ENCODE measurements around the gene MOCS3. TPM values are rescaled to one million over a fixed set of nuclear protein-coding genes. Genes with fewer than 3 reads are reported as not detected.

Gene MOCS3
- polyA plus RNA-seq, 2 of the 4 experiments (the other 2 are of a cell fraction) = 4.8 to 5.7 TPM

GRCh38 chr20:50911030-50911429, 47.6 kb upstream of the MOCS3 start (continued):
- no peak for TF ChIP-seq MYC (IDR thresholded peaks at IDR 0.05; ENCODE audit: borderline replicate concordance, low read length)

DNA sequence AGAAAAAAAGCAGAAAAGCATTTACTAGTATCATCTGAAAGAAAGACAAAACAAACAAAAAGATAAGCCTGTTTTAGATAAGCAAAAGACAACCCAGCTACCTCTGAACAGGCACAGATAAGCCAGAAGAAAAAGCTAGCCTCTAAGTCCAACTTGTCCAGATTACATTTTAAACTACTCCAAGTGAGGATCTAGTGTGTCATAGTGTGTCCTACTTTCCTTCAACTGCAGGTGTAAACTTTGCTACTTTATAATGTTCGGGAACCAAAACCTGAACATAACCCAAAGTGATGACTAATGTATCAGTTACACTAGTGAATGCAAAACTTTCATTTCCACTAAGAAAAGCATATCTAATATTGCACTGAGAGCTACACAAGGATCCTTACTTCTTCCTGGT, 46.9 kb upstream of the MOCS3 start:
- H3K4me3 ChIP-seq = no peak overlapping the region
- no peak for DNase-seq (ENCODE audit: low read depth in 1 of 2, low spot score in 1 of 2)
- H3K9me3 ChIP-seq = no peaks in the 10 kb centered on the region
- POLR2A ChIA-PET = interaction anchor here (0.7 kb wide), 1 partner anchor 20 kb away, joined by 4 read pairs; the partner anchor contains the start of gene ADNP
- TF ChIP-seq RARB (CRISPR knock-in tag; IDR thresholded peaks at IDR 0.05) (no peak), GATA3 (IDR thresholded peaks at IDR 0.05; ENCODE audit: borderline replicate concordance) (no peak), HOXB13 (CRISPR knock-in tag; IDR thresholded peaks at IDR 0.05; ENCODE audit: low read depth) (no peak), RNF2 (IDR thresholded peaks at IDR 0.05; ENCODE audit: borderline replicate concordance, low read depth) (no peak), BHLHE40 (IDR thresholded peaks at IDR 0.05; ENCODE audit: low read depth, low read length) (no peak), JUN (IDR thresholded peaks at IDR 0.05) (no peak), SMC3 (IDR thresholded peaks at IDR 0.05) (no peak), MAX (IDR thresholded peaks at IDR 0.05) (no peak), ZC3H11A (IDR thresholded peaks at IDR 0.05) (no peak), RCOR1 (IDR thresholded peaks at IDR 0.05; ENCODE audit: low read depth, low read length) (no peak), NFE2L2 (conservative IDR thresholded peaks at IDR 0.05; ENCODE audit: low read length) (no peak), CBX8 (IDR thresholded peaks at IDR 0.05) (no peak), MAZ (IDR thresholded peaks at IDR 0.05; ENCODE audit: borderline replicate concordance, low read depth, low read length) (no peak)
- TF ChIP-seq, protein P1, sequence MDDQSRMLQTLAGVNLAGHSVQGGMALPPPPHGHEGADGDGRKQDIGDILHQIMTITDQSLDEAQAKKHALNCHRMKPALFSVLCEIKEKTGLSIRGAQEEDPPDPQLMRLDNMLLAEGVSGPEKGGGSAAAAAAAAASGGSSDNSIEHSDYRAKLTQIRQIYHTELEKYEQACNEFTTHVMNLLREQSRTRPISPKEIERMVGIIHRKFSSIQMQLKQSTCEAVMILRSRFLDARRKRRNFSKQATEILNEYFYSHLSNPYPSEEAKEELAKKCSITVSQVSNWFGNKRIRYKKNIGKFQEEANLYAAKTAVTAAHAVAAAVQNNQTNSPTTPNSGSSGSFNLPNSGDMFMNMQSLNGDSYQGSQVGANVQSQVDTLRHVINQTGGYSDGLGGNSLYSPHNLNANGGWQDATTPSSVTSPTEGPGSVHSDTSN (IDR thresholded peaks at IDR 0.05) = no peak
- peaks cover 25% of the 10 kb centered on the region for H3K4me1 ChIP-seq
- WGBS (ENCODE audit: missing lambda C conversion rate) = 93% methylated on average over 1 of the region's 1 CpG
- CTCF ChIA-PET = interaction anchor here (0.6 to 18.7 kb wide), 3 partner anchors 18 to 117 kb away, joined by 3 to 167 read pairs (median 4); partner anchors contain the start of gene ADNP
- ATAC-seq = no peak
- no peak for FAIRE-seq
- no peak overlapping the region for H3K27ac ChIP-seq
- no peak overlapping the region for H3K4me2 ChIP-seq

DNA sequence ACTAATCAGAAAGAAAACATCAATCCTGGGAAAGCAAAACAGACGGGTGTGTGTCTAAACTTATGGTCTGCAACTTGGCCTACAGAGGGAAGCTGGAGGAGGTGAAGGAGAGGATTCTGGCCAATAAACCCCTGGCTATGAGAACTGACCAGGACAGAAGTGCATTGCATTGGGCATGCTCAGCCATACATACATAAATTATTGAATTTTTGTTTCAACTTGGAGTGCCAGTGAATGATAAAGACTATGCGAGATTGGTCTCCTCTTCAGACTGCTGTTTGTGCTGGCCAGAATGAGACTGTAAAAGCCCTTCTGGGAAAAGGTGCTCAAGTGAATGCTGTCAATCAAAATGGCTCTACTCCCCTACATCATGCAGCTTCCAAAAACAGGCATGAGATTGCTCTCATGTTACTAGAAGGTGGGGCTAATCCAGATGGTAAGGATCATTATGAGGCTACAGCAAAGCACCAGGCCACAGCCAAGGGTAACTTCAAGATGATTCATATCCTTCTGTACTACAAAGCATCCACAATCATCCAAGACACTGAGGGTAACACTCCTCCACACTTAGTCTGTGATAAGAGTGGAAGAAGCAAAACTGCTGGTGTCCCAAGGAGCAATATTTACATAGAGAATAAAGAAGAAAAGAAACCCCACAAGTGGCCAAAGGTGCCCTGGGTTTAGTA, 44.8 kb upstream of the MOCS3 start:
- TF ChIP-seq JUN (IDR thresholded peaks at IDR 0.05) (no peak), NPAS2 (CRISPR knock-in tag; IDR thresholded peaks at IDR 0.05; ENCODE audit: borderline replicate concordance) (no peak), ZFP36 (IDR thresholded peaks at IDR 0.05; ENCODE audit: borderline replicate concordance, partially characterized antibody) (no peak), KDM5A (IDR thresholded peaks at IDR 0.05) (no peak), CHD2 (IDR thresholded peaks at IDR 0.05; ENCODE audit: low read length, partially characterized antibody) (no peak), TFCP2L1 (CRISPR knock-in tag; IDR thresholded peaks at IDR 0.05) (no peak), USF2 (IDR thresholded peaks at IDR 0.05) (no peak), ESRRA (IDR thresholded peaks at IDR 0.05; ENCODE audit: borderline replicate concordance, low read length) (no peak), BCL3 (IDR thresholded peaks at IDR 0.05) (no peak), RNF2 (IDR thresholded peaks at IDR 0.05; ENCODE audit: borderline replicate concordance, low read depth) (no peak), FOSL2 (IDR thresholded peaks at IDR 0.05) (no peak), FOSL2 (CRISPR knock-in tag; IDR thresholded peaks at IDR 0.05) (no peak), RFX5 (IDR thresholded peaks at IDR 0.05) (no peak), EP300 (IDR thresholded peaks at IDR 0.05) (no peak), HEYL (CRISPR knock-in tag; IDR thresholded peaks at IDR 0.05) (no peak), ELK1 (IDR thresholded peaks at IDR 0.05; ENCODE audit: low read depth, low read length) (no peak), MYC (IDR thresholded peaks at IDR 0.05; ENCODE audit: borderline replicate concordance, low read length) (no peak)
- TF ChIP-seq, protein P1 (IDR thresholded peaks at IDR 0.05) = no peak
- TF ChIP-seq, protein P2, sequence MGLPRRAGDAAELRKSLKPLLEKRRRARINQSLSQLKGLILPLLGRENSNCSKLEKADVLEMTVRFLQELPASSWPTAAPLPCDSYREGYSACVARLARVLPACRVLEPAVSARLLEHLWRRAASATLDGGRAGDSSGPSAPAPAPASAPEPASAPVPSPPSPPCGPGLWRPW (IDR thresholded peaks at IDR 0.05) = no peak
- DNase-seq (ENCODE audit: low read depth in 1 of 2, low spot score in 1 of 2) = no peak
- ATAC-seq = peak; percentile 50 to 73; a peak in 5 of 6 replicates
- ChIA-PET POLR2A (no interaction called here), CTCF (interaction anchor here (0.6 to 18.7 kb wide), 3 partner anchors 8 to 119 kb away, joined by 3 to 167 read pairs (median 6); partner anchors contain the start of genes ADNP and BCAS4)
- FAIRE-seq = no peak
- no peak overlapping the region for H3K4me3 ChIP-seq
- H3K9me3 ChIP-seq = no peaks in the 10 kb centered on the region
- no peak overlapping the region for H3K27ac ChIP-seq
- WGBS (ENCODE audit: missing lambda C conversion rate) = 77% methylated on average over 2 of the region's 2 CpGs
- no peak overlapping the region; the same call in 2 of the 3 replicates for H3K4me2 ChIP-seq
- H3K4me1 ChIP-seq = peaks cover 33% of the 10 kb centered on the region

Data from A549 (cell line).